Measurements from ENCODE around the gene PCIF1. TPM values are rescaled to one million over a fixed set of nuclear protein-coding genes. Genes with fewer than 3 reads are reported as not detected.

PCIF1 gene
- total RNA-seq, 4 donors from 2014 or later, result 32.1 to 51.2 (median 37.0) TPM

DNA sequence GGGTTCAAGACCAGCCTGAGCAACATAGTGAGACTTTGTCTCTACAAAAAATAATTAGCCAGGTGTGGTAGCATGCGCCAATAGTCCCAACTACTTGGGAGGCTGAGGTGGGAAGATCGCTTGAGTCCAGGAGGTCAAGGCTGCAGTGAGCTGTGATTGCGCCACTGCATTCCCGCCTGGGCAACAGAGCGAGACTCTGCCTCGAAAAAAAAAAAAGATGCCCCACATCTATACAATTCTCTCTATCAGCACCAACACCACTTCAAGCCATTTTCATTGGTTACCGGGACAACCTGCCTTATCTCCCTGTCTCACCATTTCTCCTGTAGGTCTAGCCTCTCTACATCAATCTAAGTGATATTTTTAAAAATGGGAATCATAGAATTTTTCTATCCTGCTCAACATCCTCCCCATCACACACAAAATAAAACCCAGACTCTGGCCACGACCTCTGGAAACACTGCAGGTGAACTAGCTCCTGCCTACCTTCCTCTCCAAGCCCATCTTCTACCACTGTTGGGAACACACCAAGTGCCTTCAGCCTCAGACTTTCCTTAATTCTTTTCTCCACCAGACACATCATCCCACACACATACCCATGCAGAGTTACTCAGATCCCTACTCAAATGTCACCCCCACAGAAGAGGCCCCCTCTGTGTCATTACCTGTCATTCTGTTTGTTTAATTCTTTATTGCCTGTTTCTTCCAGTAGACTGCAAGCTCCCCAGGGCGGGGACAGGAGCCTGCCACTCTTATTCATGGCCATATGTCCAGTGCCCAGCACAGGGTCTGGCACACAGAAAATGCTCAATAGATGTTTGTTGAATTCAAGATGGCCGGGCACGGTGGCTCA is 12.9 kb upstream of the PCIF1 start:
- in situ Hi-C loops (cut with MboI; ENCODE audit: low sequenced_read_pairs in 4 of 4), result no loop called here
- H3K9me3 ChIP-seq, result no peaks in the 10 kb centered on the region
- ATAC-seq, result no peak
- intact Hi-C loops (cut with DNase I; ENCODE audit: low total_unique reads), result no loop called here
- no peak for DNase-seq
- no peak for TF ChIP-seq POLR2A (IDR thresholded peaks at IDR 0.05)
- H3K4me3 ChIP-seq, result no peak overlapping the region
- peaks cover 11 to 29% of the 10 kb centered on the region in 2 donors for H3K4me1 ChIP-seq
- peak overlapping the region in 1 of 4 donors; percentile 67 for H3K27ac ChIP-seq
- H3K36me3 ChIP-seq, result no peaks in the 10 kb centered on the region
- H3K27me3 ChIP-seq, result no peaks in the 10 kb centered on the region

DNA sequence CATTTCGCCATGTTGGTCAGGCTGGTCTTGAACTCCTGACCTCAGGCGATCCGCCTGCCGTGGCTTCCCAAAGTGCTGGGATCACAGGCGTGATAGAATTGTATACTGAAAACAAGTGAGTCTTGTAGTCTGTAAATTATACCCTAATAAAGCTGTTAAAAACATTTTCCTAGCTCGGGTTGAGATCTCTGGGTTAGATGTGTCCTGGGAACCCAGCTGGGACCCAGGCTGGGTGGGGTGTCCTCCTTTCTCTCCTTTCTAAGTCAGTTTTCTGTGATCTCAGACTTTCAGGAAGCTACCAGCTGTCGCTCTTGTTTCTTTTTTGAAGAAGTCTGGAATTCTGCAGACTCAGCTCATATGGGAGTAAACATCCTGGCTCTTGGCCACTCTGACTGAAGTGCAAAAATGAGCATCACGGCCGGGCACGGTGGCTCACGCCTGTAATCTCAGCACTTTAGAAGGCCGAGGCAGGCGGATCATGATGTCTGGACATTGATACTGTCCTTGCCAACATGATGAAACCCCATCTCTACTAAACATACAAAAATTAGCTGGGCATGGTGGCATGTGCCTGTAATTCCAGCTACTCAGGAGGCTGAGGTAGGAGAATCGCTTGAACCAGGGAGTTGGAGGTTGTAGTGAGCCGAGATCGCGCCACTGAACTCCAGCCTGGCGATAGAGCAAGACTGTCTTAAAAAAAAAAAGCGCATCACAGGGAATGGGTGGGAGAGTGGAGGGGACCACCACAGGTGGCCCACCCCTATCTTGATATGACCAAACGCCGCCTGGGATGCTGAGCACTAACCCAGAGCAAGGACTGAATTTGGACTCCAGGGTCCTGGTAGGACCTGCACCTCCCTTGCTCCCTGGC is 9.9 kb upstream of the PCIF1 start:
- Histone ChIP-seq H3K27me3 (no peaks in the 10 kb centered on the region), H3K9me3 (no peaks in the 10 kb centered on the region), H3K4me3 (peak overlapping the region in 2 of 4 donors; percentile 0 to 6), H3K27ac (peak overlapping the region; percentile 46 to 67 (median 56)), H3K4me1 (peaks cover 11 to 27% of the 10 kb centered on the region in 2 donors), H3K36me3 (no peaks in the 10 kb centered on the region)
- TF ChIP-seq, protein P1, sequence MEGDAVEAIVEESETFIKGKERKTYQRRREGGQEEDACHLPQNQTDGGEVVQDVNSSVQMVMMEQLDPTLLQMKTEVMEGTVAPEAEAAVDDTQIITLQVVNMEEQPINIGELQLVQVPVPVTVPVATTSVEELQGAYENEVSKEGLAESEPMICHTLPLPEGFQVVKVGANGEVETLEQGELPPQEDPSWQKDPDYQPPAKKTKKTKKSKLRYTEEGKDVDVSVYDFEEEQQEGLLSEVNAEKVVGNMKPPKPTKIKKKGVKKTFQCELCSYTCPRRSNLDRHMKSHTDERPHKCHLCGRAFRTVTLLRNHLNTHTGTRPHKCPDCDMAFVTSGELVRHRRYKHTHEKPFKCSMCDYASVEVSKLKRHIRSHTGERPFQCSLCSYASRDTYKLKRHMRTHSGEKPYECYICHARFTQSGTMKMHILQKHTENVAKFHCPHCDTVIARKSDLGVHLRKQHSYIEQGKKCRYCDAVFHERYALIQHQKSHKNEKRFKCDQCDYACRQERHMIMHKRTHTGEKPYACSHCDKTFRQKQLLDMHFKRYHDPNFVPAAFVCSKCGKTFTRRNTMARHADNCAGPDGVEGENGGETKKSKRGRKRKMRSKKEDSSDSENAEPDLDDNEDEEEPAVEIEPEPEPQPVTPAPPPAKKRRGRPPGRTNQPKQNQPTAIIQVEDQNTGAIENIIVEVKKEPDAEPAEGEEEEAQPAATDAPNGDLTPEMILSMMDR (IDR thresholded peaks at IDR 0.05 in 4 of 5, conservative IDR thresholded peaks at IDR 0.05 in 1 of 5), result no peak
- no peak for TF ChIP-seq POLR2A (IDR thresholded peaks at IDR 0.05)
- DNase-seq, result peak; percentile 36 to 61
- peak; percentile 71 to 74 for ATAC-seq
- in situ Hi-C loops (cut with MboI; ENCODE audit: low sequenced_read_pairs in 4 of 4), result no loop called here
- intact Hi-C loops (cut with DNase I; ENCODE audit: low total_unique reads), result no loop called here

DNA sequence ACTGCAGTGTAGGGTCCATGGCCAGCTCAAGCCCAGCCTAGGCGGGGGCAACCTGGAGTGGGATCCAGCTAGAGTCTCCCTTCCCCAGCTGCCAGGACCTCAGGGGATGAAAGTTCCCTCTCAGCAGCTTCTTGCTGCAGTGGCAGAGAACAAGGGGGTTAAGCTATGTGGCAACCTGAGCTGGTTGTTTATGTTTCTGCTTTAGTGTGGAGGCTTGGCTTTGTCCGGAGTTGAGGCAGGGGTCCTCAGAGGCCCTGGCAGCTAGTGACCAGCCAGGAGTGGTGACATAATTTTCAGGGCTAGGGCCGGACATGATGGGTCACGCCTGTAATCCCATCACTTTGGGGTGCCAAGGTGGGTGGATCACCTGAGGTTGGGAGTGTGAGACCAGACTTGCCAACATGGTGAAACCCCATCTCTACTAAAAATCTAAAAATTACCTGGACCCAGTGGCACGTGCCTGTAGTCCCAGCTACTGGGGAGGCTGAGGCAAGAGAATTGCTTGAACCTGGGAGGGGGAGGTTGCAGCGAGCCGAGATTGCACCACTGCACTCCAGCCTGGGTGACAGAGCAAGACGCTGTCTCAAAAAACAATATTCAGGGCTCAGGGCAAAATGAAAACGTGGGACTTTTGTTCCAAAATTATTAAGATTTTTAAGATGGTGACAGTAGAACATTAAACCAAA is 8.5 kb upstream of the PCIF1 start:
- DNase-seq (no peak), ATAC-seq (no peak)
- no peak for TF ChIP-seq POLR2A (IDR thresholded peaks at IDR 0.05)
- TF ChIP-seq, protein P1 (IDR thresholded peaks at IDR 0.05 in 4 of 5, conservative IDR thresholded peaks at IDR 0.05 in 1 of 5), result no peak
- Histone ChIP-seq H3K9me3 (no peaks in the 10 kb centered on the region), H3K27me3 (no peaks in the 10 kb centered on the region), H3K36me3 (no peaks in the 10 kb centered on the region), H3K27ac (no peak overlapping the region), H3K4me1 (peaks cover 11 to 20% of the 10 kb centered on the region in 2 donors), H3K4me3 (no peak overlapping the region)
- intact Hi-C loops (cut with DNase I; ENCODE audit: low total_unique reads), result no loop called here
- in situ Hi-C loops (cut with MboI; ENCODE audit: low sequenced_read_pairs in 4 of 4), result no loop called here

DNA sequence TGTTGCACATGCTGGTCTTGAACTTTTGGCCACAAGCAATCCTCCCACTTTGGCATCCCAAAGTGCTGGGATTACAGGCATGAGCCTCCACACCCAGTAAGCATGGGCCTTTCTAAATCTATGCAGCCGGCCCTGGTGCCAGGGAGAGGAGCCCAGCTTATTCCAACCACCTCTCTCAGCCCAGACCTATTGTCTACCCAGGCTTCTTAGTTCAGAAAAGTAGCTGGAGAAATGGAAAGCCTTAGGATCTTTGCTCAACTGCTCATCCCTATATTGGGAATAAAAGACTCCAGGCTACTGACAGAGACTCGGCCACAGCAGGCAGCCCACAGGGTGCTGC is 7.8 kb upstream of the PCIF1 start:
- Histone ChIP-seq H3K9me3 (no peaks in the 10 kb centered on the region), H3K4me1 (peaks cover 11 to 20% of the 10 kb centered on the region in 2 donors), H3K27me3 (no peaks in the 10 kb centered on the region), H3K27ac (no peak overlapping the region), H3K4me3 (no peak overlapping the region), H3K36me3 (no peaks in the 10 kb centered on the region)
- ATAC-seq (no peak), DNase-seq (no peak)
- TF ChIP-seq, protein P1 (IDR thresholded peaks at IDR 0.05 in 4 of 5, conservative IDR thresholded peaks at IDR 0.05 in 1 of 5), result no peak
- no peak for TF ChIP-seq POLR2A (IDR thresholded peaks at IDR 0.05)
- intact Hi-C loops (cut with DNase I; ENCODE audit: low total_unique reads) (no loop called here), in situ Hi-C loops (cut with MboI; ENCODE audit: low sequenced_read_pairs in 4 of 4) (no loop called here)

All from gastrocnemius medialis (tissue), 4 donors.